ENCODE measurements around the gene CDH12. TPM values are rescaled to one million over a fixed set of nuclear protein-coding genes. Genes with fewer than 3 reads are reported as not detected.

Gene CDH12
- total RNA-seq, 1 experiment from 2014 or later = not detected

GRCh38 chr5:22372376-22372775 lies 480.8 kb downstream of the CDH12 start:
- RAD21 ChIA-PET (ENCODE audit: low non-redundant PET in 1 of 2, low total read pairs in 2 of 2, uncharacterized antibody in 2 of 2, unreplicated experiment in 2 of 2) = no interaction called here
- no peak overlapping the region for H2AFZ ChIP-seq (ENCODE audit: low read depth, low read length, poor library complexity, severe bottlenecking)
- H3K4me3 ChIP-seq (replicated peaks in 1 of 2; ENCODE audit: low read depth in 1 of 2, low read length in 2 of 2) = no peak overlapping the region
- intact Hi-C loops (cut with micrococcal nuclease) = no loop called here
- DNase-seq (ENCODE audit: low read depth, low spot score) = no peak
- no peak for ATAC-seq
- no peak for TF ChIP-seq RAD21 (IDR thresholded peaks at IDR 0.05; ENCODE audit: low read depth)
- no peaks in the 10 kb centered on the region for H3K36me3 ChIP-seq (ENCODE audit: control insufficient read depth in 1 of 2, insufficient read depth in 2 of 2, low read length in 2 of 2)
- no peak overlapping the region for H3K27ac ChIP-seq (ENCODE audit: low read depth, low read length)
- H3K9me3 ChIP-seq (ENCODE audit: control insufficient read depth in 1 of 2, insufficient read depth in 1 of 2, low read depth in 1 of 2, low read length in 2 of 2) = peaks cover 13 to 26% of the 10 kb centered on the region in 2 experiments; a peak in 3 of 4 replicates
- POLR2A ChIA-PET = no interaction called here
- no TSS peak for BruUV-seq (replicated peaks)
- CTCF ChIA-PET = no interaction called here
- no peaks in the 10 kb centered on the region for H3K27me3 ChIP-seq (ENCODE audit: insufficient read depth, low read length)
- no peaks in the 10 kb centered on the region for H3K9me2 ChIP-seq (ENCODE audit: insufficient read depth)
- H3K4me2 ChIP-seq (ENCODE audit: low read length) = no peak overlapping the region
- no peak overlapping the region for H3K9ac ChIP-seq (ENCODE audit: low read length)
- no peaks in the 10 kb centered on the region for H3K4me1 ChIP-seq (ENCODE audit: control insufficient read depth in 1 of 2, insufficient read depth in 2 of 2, low read length in 2 of 2)
- H4K20me1 ChIP-seq (ENCODE audit: insufficient read depth) = no peaks in the 10 kb centered on the region
- no peaks in the 10 kb centered on the region for H3K79me2 ChIP-seq (ENCODE audit: insufficient read depth, low read length)

GRCh38 chr5:22354956-22355355 lies 498.2 kb downstream of the CDH12 start:
- RAD21 ChIA-PET (ENCODE audit: low non-redundant PET in 1 of 2, low total read pairs in 2 of 2, uncharacterized antibody in 2 of 2, unreplicated experiment in 2 of 2) = no interaction called here

More at GRCh38 chr5:22354956-22355355, 498.2 kb downstream of the CDH12 start:
- no TSS peak for BruUV-seq (replicated peaks)
- H4K20me1 ChIP-seq (ENCODE audit: insufficient read depth) = no peaks in the 10 kb centered on the region
- no peaks in the 10 kb centered on the region for H3K27me3 ChIP-seq (ENCODE audit: insufficient read depth, low read length)
- H3K79me2 ChIP-seq (ENCODE audit: insufficient read depth, low read length) = no peaks in the 10 kb centered on the region
- no peak overlapping the region for H3K27ac ChIP-seq (ENCODE audit: low read depth, low read length)
- intact Hi-C loops (cut with micrococcal nuclease) = no loop called here
- no peak overlapping the region for H3K4me2 ChIP-seq (ENCODE audit: low read length)
- no peak for ATAC-seq
- H3K36me3 ChIP-seq (ENCODE audit: control insufficient read depth in 1 of 2, insufficient read depth in 2 of 2, low read length in 2 of 2) = no peaks in the 10 kb centered on the region
- POLR2A ChIA-PET = no interaction called here
- TF ChIP-seq REST (IDR thresholded peaks at IDR 0.05; ENCODE audit: low read depth) (no peak), MAX (IDR thresholded peaks at IDR 0.05) (no peak), ELF1 (IDR thresholded peaks at IDR 0.05; ENCODE audit: borderline replicate concordance, low read depth) (no peak), EZH2phosphoT487 (IDR thresholded peaks at IDR 0.05; ENCODE audit: borderline replicate concordance) (no peak)
- no peak overlapping the region for H2AFZ ChIP-seq (ENCODE audit: low read depth, low read length, poor library complexity, severe bottlenecking)
- no peak for DNase-seq (ENCODE audit: low read depth, low spot score)
- H3K4me1 ChIP-seq (ENCODE audit: control insufficient read depth in 1 of 2, insufficient read depth in 2 of 2, low read length in 2 of 2) = no peaks in the 10 kb centered on the region
- CTCF ChIA-PET = no interaction called here
- H3K9me3 ChIP-seq (ENCODE audit: control insufficient read depth in 1 of 2, insufficient read depth in 1 of 2, low read depth in 1 of 2, low read length in 2 of 2) = peaks cover 9 to 31% of the 10 kb centered on the region in 2 experiments; a peak in 2 of 4 replicates
- no peak overlapping the region for H3K4me3 ChIP-seq (replicated peaks in 1 of 2; ENCODE audit: low read depth in 1 of 2, low read length in 2 of 2)
- H3K9me2 ChIP-seq (ENCODE audit: insufficient read depth) = no peaks in the 10 kb centered on the region
- H3K9ac ChIP-seq (ENCODE audit: low read length) = no peak overlapping the region
